Esophagus squamous epithelium (tissue), 5 donors: ENCODE measurements around the gene HMX2. TPM values are rescaled to one million over a fixed set of nuclear protein-coding genes. Genes with fewer than 3 reads are reported as not detected.

Source experiments
- DNase-seq: peaks from one replicate; lab custom pipeline; 2025; lab: John Stamatoyannopoulos, UW
- H3K27ac ChIP-seq, 4 donors: fragments of 200-600 bp; sonication (generic); one replicate each; pipeline ENCODE4 v1.5.1; 2016 to 2019; ENCODE audit warnings: mild to moderate bottlenecking in 1 of 4
- H3K27me3 ChIP-seq, 4 donors: fragments of 200-600 bp; sonication (generic); 1 replicate in 3 of 4; 2 replicates in 1 of 4; pipeline versions ENCODE4 v1.5.1 to v1.6.0; 2017 to 2021; ENCODE audit warnings: antibody characterized with exemption in 1 of 4
- H3K36me3 ChIP-seq, 3 donors: fragments of 200-600 bp; sonication (generic); one replicate each; pipeline ENCODE4 v1.5.1; 2016 to 2019
- H3K4me1 ChIP-seq, 3 donors: fragments of 200-600 bp; sonication (generic); one replicate each; pipeline ENCODE4 v1.5.1; 2017 to 2019
- H3K4me3 ChIP-seq, 4 donors: fragments of 200-600 bp; sonication (generic); 1 replicate in 3 of 4; 2 replicates in 1 of 4; pipeline ENCODE4 v1.5.1; 2016 to 2019; ENCODE audit warnings: mild to moderate bottlenecking in 2 of 4, moderate library complexity in 1 of 4
- H3K9me3 ChIP-seq, 3 donors: fragments of 200-600 bp; sonication (generic); one replicate each; pipeline ENCODE4 v1.5.1; 2016 to 2019
- CTCF ChIP-seq, 6 experiments: fragments of 450-650 bp in 4 of 6; fragments of 200-600 bp in 2 of 6; sonication (generic) in 2 of 6; IDR thresholded peaks; one replicate each; pipeline ENCODE4 v1.5.1; 2016 to 2019; ENCODE audit warnings: antibody characterized with exemption in 6 of 6, mild to moderate bottlenecking in 4 of 6, moderate library complexity in 4 of 6
- POLR2A ChIP-seq, 4 donors: fragments of 450-650 bp; IDR thresholded peaks; one replicate each; pipeline ENCODE4 v1.6.1; 2017; ENCODE audit warnings: antibody characterized with exemption in 4 of 4, mild to moderate bottlenecking in 4 of 4, moderate library complexity in 3 of 4
- WGBS, 2 donors: methylation state at CpG; one replicate each; pipeline ENCODE4 v1.1.5; 2018; 5-methylcytosine and 5-hydroxymethylcytosine counted together
- intact Hi-C: fragments of 100-400 bp; cut with DNase I; formaldehyde crosslinking; loops from one replicate; pipeline ENCODE4 v1.15.0; 2022
- total RNA-seq, 4 donors: library from RNA; depleted of rRNA; stranded (reverse); fragments of >200 nt; gene quantifications; one replicate each; pipeline ENCODE4 v1.1.0, GENCODE V29; 2016
- donor health status: DM: yes; HTN: yes; CAD: no.

The HMX2 gene
- total RNA-seq, 4 donors from 2014 or later = not detected

GRCh38 chr10:123139165-123139520 lies 8.8 kb upstream of the HMX2 start:
- peaks cover 65 to 100% (median 88%) of the 10 kb centered on the region in 4 donors for H3K27me3 ChIP-seq
- TF ChIP-seq CTCF (IDR thresholded peaks at IDR 0.05) (no peak), POLR2A (IDR thresholded peaks at IDR 0.05) (no peak)
- no peak overlapping the region for H3K27ac ChIP-seq
- intact Hi-C loops = loop anchor here (10.0 kb wide), 1 partner anchor 226 kb away; no protein-coding TSS in a partner anchor
- no peak overlapping the region for H3K4me3 ChIP-seq
- no peaks in the 10 kb centered on the region for H3K36me3 ChIP-seq
- H3K9me3 ChIP-seq = no peaks in the 10 kb centered on the region
- H3K4me1 ChIP-seq = peaks cover 40 to 71% (median 46%) of the 10 kb centered on the region in 3 donors
- 6 to 20% methylated on average over 6 to 7 of the region's 7 CpGs for WGBS, 2 donors
- DNase-seq = no peak

GRCh38 chr10:123139521-123140163 lies 8.3 kb upstream of the HMX2 start:
- WGBS, 2 donors = 6 to 7% methylated on average over 21 to 23 of the region's 32 CpGs
- intact Hi-C loops = loop anchor here (10.0 kb wide), 1 partner anchor 225 kb away; no protein-coding TSS in a partner anchor
- H3K4me3 ChIP-seq = no peak overlapping the region
- no peak for TF ChIP-seq CTCF (IDR thresholded peaks at IDR 0.05)
- no peak for TF ChIP-seq POLR2A (IDR thresholded peaks at IDR 0.05)
- no peak overlapping the region for H3K27ac ChIP-seq
- peaks cover 63 to 100% (median 86%) of the 10 kb centered on the region in 4 donors for H3K27me3 ChIP-seq
- no peaks in the 10 kb centered on the region for H3K36me3 ChIP-seq
- DNase-seq = no peak
- no peaks in the 10 kb centered on the region for H3K9me3 ChIP-seq
- peaks cover 36 to 70% (median 41%) of the 10 kb centered on the region in 3 donors for H3K4me1 ChIP-seq

GRCh38 chr10:123140164-123140982 lies 7.6 kb upstream of the HMX2 start:
- no peak for DNase-seq
- 9 to 16% methylated on average over 17 to 24 of the region's 43 CpGs for WGBS, 2 donors
- TF ChIP-seq CTCF (IDR thresholded peaks at IDR 0.05) = no peak
- TF ChIP-seq POLR2A (IDR thresholded peaks at IDR 0.05) = no peak
- H3K36me3 ChIP-seq = no peaks in the 10 kb centered on the region
- H3K27me3 ChIP-seq = peaks cover 57 to 100% (median 86%) of the 10 kb centered on the region in 4 donors
- H3K4me1 ChIP-seq = peaks cover 31 to 64% (median 39%) of the 10 kb centered on the region in 3 donors
- no peak overlapping the region for H3K4me3 ChIP-seq
- intact Hi-C loops = no loop called here
- no peaks in the 10 kb centered on the region for H3K9me3 ChIP-seq
- no peak overlapping the region for H3K27ac ChIP-seq

- 0 to 13% methylated on average over 2 to 4 of the region's 6 CpGs for WGBS, 2 donors
- no peak overlapping the region for H3K27ac ChIP-seq
- no peaks in the 10 kb centered on the region for H3K9me3 ChIP-seq
- H3K4me1 ChIP-seq = peaks cover 27 to 64% (median 34%) of the 10 kb centered on the region in 3 donors
- TF ChIP-seq POLR2A (IDR thresholded peaks at IDR 0.05) (no peak), CTCF (IDR thresholded peaks at IDR 0.05) (no peak)
- no peak for DNase-seq
- no peaks in the 10 kb centered on the region for H3K36me3 ChIP-seq
- no peak overlapping the region for H3K4me3 ChIP-seq
- intact Hi-C loops = no loop called here
- H3K27me3 ChIP-seq = peaks cover 58 to 100% (median 87%) of the 10 kb centered on the region in 4 donors
Observed at GRCh38 chr10:123140983-123141390, 6.9 kb upstream of the HMX2 start.
